HepG2 (cell line): ENCODE data around the gene SHISA7. TPM values are rescaled to one million over a fixed set of nuclear protein-coding genes. Genes with fewer than 3 reads are reported as not detected.

Source experiments
- BRCA1 ChIP-seq: sonication (generic); formaldehyde crosslinking; IDR thresholded peaks from 2 replicates; pipeline ENCODE4 v1.4.0; 2020; ENCODE audit warnings: missing genetic modification reagents
- GPBP1L1 ChIP-seq: sonication (generic); formaldehyde crosslinking; IDR thresholded peaks from 2 replicates; pipeline ENCODE4 v1.5.0; 2020; ENCODE audit warnings: mild to moderate bottlenecking, missing genetic modification reagents
- MED13 ChIP-seq: sonication (generic); formaldehyde crosslinking; IDR thresholded peaks from 2 replicates; pipeline ENCODE4 v1.5.0; 2020; ENCODE audit warnings: missing genetic modification reagents
- NFKB2 ChIP-seq: sonication (generic); formaldehyde crosslinking; IDR thresholded peaks from 2 replicates; pipeline ENCODE4 v1.4.0; 2020; ENCODE audit warnings: missing genetic modification reagents, borderline replicate concordance
- PBX3 ChIP-seq: sonication (generic); formaldehyde crosslinking; IDR thresholded peaks from 2 replicates; pipeline ENCODE4 v1.8.1; 2023; ENCODE audit warnings: missing genetic modification reagents, inconsistent platforms, borderline replicate concordance
- PCBP1 ChIP-seq: fragments of 200-400 bp; formaldehyde crosslinking; IDR thresholded peaks from 2 replicates; pipeline ENCODE4 v1.6.1; 2017; ENCODE audit warnings: mild to moderate bottlenecking, low read depth, low read length, borderline replicate concordance
- POLR2A ChIP-seq, 2 experiments: IDR thresholded peaks; 2 replicates each; pipeline ENCODE4 v1.6.1; 2011; ENCODE audit warnings: low read depth in 2 of 2, low read length in 2 of 2, mild to moderate bottlenecking in 1 of 2, moderate library complexity in 1 of 2; ENCODE audit not compliant: insufficient read depth in 1 of 2
- RBM39 ChIP-seq: fragments of 200-400 bp; formaldehyde crosslinking; IDR thresholded peaks from one replicate; pipeline ENCODE4 v1.6.1; 2018; ENCODE audit warnings: antibody characterized with exemption, mild to moderate bottlenecking, low read depth, low read length; ENCODE audit not compliant: poor library complexity, severe bottlenecking
- REST ChIP-seq, 2 experiments: IDR thresholded peaks; 2 replicates each; pipeline ENCODE4 v1.6.1; 2011 to 2012; ENCODE audit warnings: low read length in 2 of 2, borderline replicate concordance in 1 of 2, low read depth in 1 of 2, mild to moderate bottlenecking in 1 of 2, moderate library complexity in 1 of 2
- UBTF ChIP-seq: sonication (generic); formaldehyde crosslinking; IDR thresholded peaks from 2 replicates; pipeline ENCODE4 v1.4.0; 2020; ENCODE audit warnings: mild to moderate bottlenecking, missing genetic modification reagents
- ZBTB43 ChIP-seq: sonication (generic); formaldehyde crosslinking; conservative IDR thresholded peaks from 2 replicates; pipeline ENCODE4 v1.4.0; 2020; ENCODE audit warnings: missing genetic modification reagents
- ZNF230 ChIP-seq: sonication (generic); formaldehyde crosslinking; IDR thresholded peaks from 2 replicates; pipeline ENCODE4 v1.4.0; 2020; ENCODE audit warnings: mild to moderate bottlenecking, missing genetic modification reagents
- ZNF510 ChIP-seq: sonication (generic); formaldehyde crosslinking; IDR thresholded peaks from 2 replicates; pipeline ENCODE4 v1.4.0; 2020; ENCODE audit warnings: low read depth, mild to moderate bottlenecking, missing genetic modification reagents
- ZNF619 ChIP-seq: sonication (generic); formaldehyde crosslinking; IDR thresholded peaks from 2 replicates; pipeline ENCODE4 v1.4.0; 2020; ENCODE audit warnings: mild to moderate bottlenecking, missing genetic modification reagents
- ZNF747 ChIP-seq: sonication (generic); formaldehyde crosslinking; IDR thresholded peaks from 2 replicates; pipeline ENCODE4 v1.8.1; 2023; ENCODE audit warnings: missing genetic modification reagents, mild to moderate bottlenecking, borderline replicate concordance
- ZNF841 ChIP-seq: sonication (generic); formaldehyde crosslinking; IDR thresholded peaks from 2 replicates; pipeline ENCODE4 v1.8.1; 2023; ENCODE audit warnings: missing genetic modification reagents, borderline replicate concordance
- polyA plus RNA-seq, 8 experiments: library from polyadenylated mRNA; depleted of rRNA in 3 of 8; stranded (reverse) in 7 of 8; unstranded in 1 of 8; fragments of >200 nt; fragmentation: Illumina TruSeq in 4 of 8; extraction: Trizol in 4 of 8; gene quantifications; 2 replicates each; pipeline versions ENCODE4 v1.2.1 to v1.2.3, GENCODE V29; 2011 to 2016; ENCODE audit warnings: low read depth in 4 of 8, missing spikeins in 1 of 8, mixed read lengths in 1 of 8; ENCODE audit not compliant: insufficient read depth in 1 of 8
- total RNA-seq, 5 experiments: library from RNA; depleted of rRNA; stranded (reverse); fragments of >200 nt; fragmentation: Illumina TruSeq; extraction: Trizol; gene quantifications; 2 replicates each; pipeline ENCODE4 v1.2.3, GENCODE V29; 2016; ENCODE audit warnings: low read depth in 1 of 5

SHISA7 gene
- total and polyA plus RNA-seq, 2 of the 13 experiments (the other 11 are each of a cell fraction or from before 2014, with no cell fraction given) = not detected

GRCh38 chr19:55385724-55386492, 57.2 kb downstream of the SHISA7 start, which contains the start of gene RPL28 (continued):
- TF ChIP-seq ZNF619 (CRISPR knock-in tag) = peak; percentile 51; the same call in 1 of the 2 replicates
- no peak for TF ChIP-seq ZNF841
- no peak for TF ChIP-seq GPBP1L1 (CRISPR knock-in tag)
- TF ChIP-seq PCBP1 = peak; percentile 23; the same call in 1 of the 2 replicates
- TF ChIP-seq UBTF (CRISPR knock-in tag) = peak; percentile 86
- 0 out of 2 replicates have a peak, but pooled peaks have one; percentile 57 for TF ChIP-seq ZNF510 (CRISPR knock-in tag)
- peak; percentile 42; the same call in 1 of the 2 replicates for TF ChIP-seq MED13 (CRISPR knock-in tag)
- peak; percentile 78; the same call in 1 of the 2 replicates for TF ChIP-seq NFKB2 (CRISPR knock-in tag)
- peak; percentile 72 for TF ChIP-seq RBM39
- TF ChIP-seq ZBTB43 (CRISPR knock-in tag) = 0 out of 2 replicates have a peak, but pooled peaks have one; percentile 49
- TF ChIP-seq ZNF230 (CRISPR knock-in tag) = peak; percentile 76; the same call in 1 of the 2 replicates
- peak in 1 of 2 experiments; percentile 83; a peak in 3 of 4 replicates for TF ChIP-seq REST (IDR thresholded peaks at IDR 0.05; ENCODE audit: borderline replicate concordance in 1 of 2, low read depth in 1 of 2, low read length in 2 of 2)
- TF ChIP-seq ZNF747 (CRISPR knock-in tag) = peak; percentile 95
- TF ChIP-seq POLR2A (IDR thresholded peaks at IDR 0.05; ENCODE audit: insufficient read depth in 1 of 2, low read depth in 2 of 2, low read length in 2 of 2) = peak; percentile 99 to 100
- no peak; the same call in 1 of the 2 replicates for TF ChIP-seq BRCA1 (CRISPR knock-in tag)
- TF ChIP-seq PBX3 = no peak
